ENCODE results near the gene TAF1B. TPM values are rescaled to one million over a fixed set of nuclear protein-coding genes. Genes with fewer than 3 reads are reported as not detected.

The TAF1B gene
- total and polyA plus RNA-seq, 10 of the 15 experiments (the other 5 are each of a cell fraction or from before 2014, with no cell fraction given), result 8.1 to 18.3 (median 12.4) TPM

DNA sequence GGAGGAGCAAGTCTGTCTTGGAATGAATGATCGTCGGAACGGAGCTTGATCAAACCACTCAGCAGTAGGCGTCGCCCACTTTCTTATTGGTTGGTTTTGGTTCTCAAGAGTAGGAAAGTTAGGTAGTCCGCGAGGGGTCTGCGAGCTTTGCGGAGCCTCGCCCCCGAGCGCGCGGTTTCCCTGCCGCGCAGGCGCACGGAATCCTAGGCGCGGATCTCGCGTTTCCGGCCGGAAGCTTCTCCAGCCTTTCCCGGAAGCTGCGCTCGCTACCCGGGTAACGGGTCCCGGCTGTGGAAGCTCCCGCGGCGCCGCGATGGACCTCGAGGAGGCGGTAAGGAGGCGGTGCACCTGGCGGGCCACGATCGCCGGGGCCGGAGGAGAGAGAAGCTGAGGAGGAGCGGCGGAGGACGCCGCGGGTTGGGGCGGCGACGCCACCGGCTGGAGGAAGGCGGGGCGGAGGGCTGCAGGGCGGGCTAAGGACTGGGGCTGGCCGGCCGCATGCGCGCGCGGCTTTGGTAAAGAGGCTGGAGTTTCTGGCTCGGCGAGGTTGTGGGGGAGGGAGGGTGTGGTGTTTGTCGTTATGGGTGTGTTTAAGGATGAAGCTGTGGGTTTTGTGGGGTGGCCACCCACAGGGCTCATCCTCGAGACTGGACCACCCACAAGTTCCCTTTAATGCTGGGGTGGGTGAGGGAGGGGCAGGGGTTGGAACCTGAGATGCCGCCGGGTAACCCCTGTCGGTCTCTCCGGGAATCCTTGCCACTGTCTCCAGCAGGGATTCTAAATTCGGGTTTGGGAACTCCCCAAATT, at the start of gene TAF1B (continued):
- TF ChIP-seq, protein P1, sequence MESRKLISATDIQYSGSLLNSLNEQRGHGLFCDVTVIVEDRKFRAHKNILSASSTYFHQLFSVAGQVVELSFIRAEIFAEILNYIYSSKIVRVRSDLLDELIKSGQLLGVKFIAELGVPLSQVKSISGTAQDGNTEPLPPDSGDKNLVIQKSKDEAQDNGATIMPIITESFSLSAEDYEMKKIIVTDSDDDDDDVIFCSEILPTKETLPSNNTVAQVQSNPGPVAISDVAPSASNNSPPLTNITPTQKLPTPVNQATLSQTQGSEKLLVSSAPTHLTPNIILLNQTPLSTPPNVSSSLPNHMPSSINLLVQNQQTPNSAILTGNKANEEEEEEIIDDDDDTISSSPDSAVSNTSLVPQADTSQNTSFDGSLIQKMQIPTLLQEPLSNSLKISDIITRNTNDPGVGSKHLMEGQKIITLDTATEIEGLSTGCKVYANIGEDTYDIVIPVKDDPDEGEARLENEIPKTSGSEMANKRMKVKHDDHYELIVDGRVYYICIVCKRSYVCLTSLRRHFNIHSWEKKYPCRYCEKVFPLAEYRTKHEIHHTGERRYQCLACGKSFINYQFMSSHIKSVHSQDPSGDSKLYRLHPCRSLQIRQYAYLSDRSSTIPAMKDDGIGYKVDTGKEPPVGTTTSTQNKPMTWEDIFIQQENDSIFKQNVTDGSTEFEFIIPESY (IDR thresholded peaks at IDR 0.05), result no peak
- peak; percentile 70; the same call in 1 of the 2 replicates for TF ChIP-seq RUNX3 (IDR thresholded peaks at IDR 0.05; ENCODE audit: low read length)
- no peak for TF ChIP-seq NR2C1 (IDR thresholded peaks at IDR 0.05)
- TF ChIP-seq DPF2 (IDR thresholded peaks at IDR 0.05), result 0 out of 2 replicates have a peak, but pooled peaks have one; percentile 42
- no peak for TF ChIP-seq MTA2 (IDR thresholded peaks at IDR 0.05; ENCODE audit: low read depth)
- TF ChIP-seq JUND (IDR thresholded peaks at IDR 0.05; ENCODE audit: low read depth, low read length), result no peak
- TF ChIP-seq CEBPB (IDR thresholded peaks at IDR 0.05; ENCODE audit: borderline replicate concordance in 1 of 2, low read depth in 2 of 2, low read length in 2 of 2), result no peak
- TF ChIP-seq POU2F2 (IDR thresholded peaks at IDR 0.05; ENCODE audit: borderline replicate concordance, low read depth, low read length), result 0 out of 3 replicates have a peak, but pooled peaks have one; percentile 41
- no peak for TF ChIP-seq SREBF2 (IDR thresholded peaks at IDR 0.05; ENCODE audit: low read length)
- TF ChIP-seq ATF7 (IDR thresholded peaks at IDR 0.05; ENCODE audit: low read depth), result 0 out of 2 replicates have a peak, but pooled peaks have one; percentile 19
- peak; percentile 2; the same call in 1 of the 2 replicates for TF ChIP-seq CBFB (IDR thresholded peaks at IDR 0.05; ENCODE audit: low read depth)
- TF ChIP-seq TAF1 (IDR thresholded peaks at IDR 0.05; ENCODE audit: borderline replicate concordance, low read depth, low read length), result peak; percentile 43; the same call in 1 of the 2 replicates
- TF ChIP-seq, protein P2, sequence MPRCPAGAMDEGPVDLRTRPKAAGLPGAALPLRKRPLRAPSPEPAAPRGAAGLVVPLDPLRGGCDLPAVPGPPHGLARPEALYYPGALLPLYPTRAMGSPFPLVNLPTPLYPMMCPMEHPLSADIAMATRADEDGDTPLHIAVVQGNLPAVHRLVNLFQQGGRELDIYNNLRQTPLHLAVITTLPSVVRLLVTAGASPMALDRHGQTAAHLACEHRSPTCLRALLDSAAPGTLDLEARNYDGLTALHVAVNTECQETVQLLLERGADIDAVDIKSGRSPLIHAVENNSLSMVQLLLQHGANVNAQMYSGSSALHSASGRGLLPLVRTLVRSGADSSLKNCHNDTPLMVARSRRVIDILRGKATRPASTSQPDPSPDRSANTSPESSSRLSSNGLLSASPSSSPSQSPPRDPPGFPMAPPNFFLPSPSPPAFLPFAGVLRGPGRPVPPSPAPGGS (IDR thresholded peaks at IDR 0.05; ENCODE audit: borderline replicate concordance, insufficient read depth, low read depth, low read length, poor library complexity, severe bottlenecking), result no peak
- TF ChIP-seq EED (IDR thresholded peaks at IDR 0.05; ENCODE audit: low read depth), result peak; percentile 58
- TF ChIP-seq TCF3 (IDR thresholded peaks at IDR 0.05; ENCODE audit: borderline replicate concordance, insufficient read depth, low read depth, low read length), result peak; percentile 83
- no peak for TF ChIP-seq ZNF384 (IDR thresholded peaks at IDR 0.05; ENCODE audit: borderline replicate concordance, low read depth, low read length)
- 0 out of 2 replicates have a peak, but pooled peaks have one; percentile 9 for TF ChIP-seq RAD21 (IDR thresholded peaks at IDR 0.05; ENCODE audit: insufficient read depth, low read depth, low read length)
- no peak for TF ChIP-seq MYB (IDR thresholded peaks at IDR 0.05; ENCODE audit: borderline replicate concordance, low read depth, low read length)
- peak; percentile 66 for TF ChIP-seq RELA (IDR thresholded peaks at IDR 0.05; ENCODE audit: borderline replicate concordance, partially characterized antibody)
- no peak for TF ChIP-seq STAT3 (IDR thresholded peaks at IDR 0.05; ENCODE audit: low read depth, low read length)
- TF ChIP-seq TCF7 (IDR thresholded peaks at IDR 0.05; ENCODE audit: borderline replicate concordance), result no peak
- TF ChIP-seq HDAC2 (IDR thresholded peaks at IDR 0.05), result no peak
- TF ChIP-seq BMI1 (IDR thresholded peaks at IDR 0.05; ENCODE audit: borderline replicate concordance), result peak; percentile 16; the same call in 1 of the 2 replicates
- TF ChIP-seq RAD51 (IDR thresholded peaks at IDR 0.05), result no peak
- peak; percentile 76 for TF ChIP-seq GABPA (IDR thresholded peaks at IDR 0.05; ENCODE audit: low read depth)
- no peak for TF ChIP-seq FOXM1 (IDR thresholded peaks at IDR 0.05; ENCODE audit: low read depth, low read length)
- TF ChIP-seq, protein P3, sequence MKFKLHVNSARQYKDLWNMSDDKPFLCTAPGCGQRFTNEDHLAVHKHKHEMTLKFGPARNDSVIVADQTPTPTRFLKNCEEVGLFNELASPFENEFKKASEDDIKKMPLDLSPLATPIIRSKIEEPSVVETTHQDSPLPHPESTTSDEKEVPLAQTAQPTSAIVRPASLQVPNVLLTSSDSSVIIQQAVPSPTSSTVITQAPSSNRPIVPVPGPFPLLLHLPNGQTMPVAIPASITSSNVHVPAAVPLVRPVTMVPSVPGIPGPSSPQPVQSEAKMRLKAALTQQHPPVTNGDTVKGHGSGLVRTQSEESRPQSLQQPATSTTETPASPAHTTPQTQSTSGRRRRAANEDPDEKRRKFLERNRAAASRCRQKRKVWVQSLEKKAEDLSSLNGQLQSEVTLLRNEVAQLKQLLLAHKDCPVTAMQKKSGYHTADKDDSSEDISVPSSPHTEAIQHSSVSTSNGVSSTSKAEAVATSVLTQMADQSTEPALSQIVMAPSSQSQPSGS (IDR thresholded peaks at IDR 0.05; ENCODE audit: low read length), result no peak
- no peak for TF ChIP-seq NR2F1 (conservative IDR thresholded peaks at IDR 0.05)

Data from GM12878 (cell line).